Neural cell (in vitro differentiated cells): Measurements from ENCODE around the gene CIC. TPM values are rescaled to one million over a fixed set of nuclear protein-coding genes. Genes with fewer than 3 reads are reported as not detected.
"Not testable (repeated sequence)": the region's sequence is repeated elsewhere in the genome, so short reads cannot be mapped to it uniquely, and the experiment has no call there.

Experiments used
- H2AFZ ChIP-seq: fragments of 200-600, 300-800 bp; sonication (generic), shearing (Covaris generic); 2 replicates; pipeline ENCODE4 v1.6.0; 2014; ENCODE audit warnings: low read depth, mild to moderate bottlenecking, antibody characterized with exemption, low read length, moderate library complexity
- H3F3A ChIP-seq: fragments of 200-600 bp; shearing (Covaris generic); 2 replicates; pipeline ENCODE4 v1.6.1; 2016; ENCODE audit warnings: mild to moderate bottlenecking, moderate library complexity, mixed read lengths, antibody characterized with exemption, low read length; ENCODE audit not compliant: insufficient read depth, poor library complexity, severe bottlenecking
- H3K27ac ChIP-seq: fragments of 200-600, 300-800 bp; sonication (generic), shearing (Covaris generic); 2 replicates; pipeline ENCODE4 v1.5.1; 2014; ENCODE audit warnings: mild to moderate bottlenecking, low read length, moderate library complexity
- H3K27me3 ChIP-seq: fragments of 300-800, 200-600 bp; sonication (generic), shearing (Covaris generic); 2 replicates; pipeline ENCODE4 v1.6.0; 2014; ENCODE audit warnings: mild to moderate bottlenecking, low read depth, low read length, moderate library complexity; ENCODE audit not compliant: insufficient read depth
- H3K36me3 ChIP-seq: fragments of 300-800, 200-600 bp; sonication (generic), shearing (Covaris generic); 2 replicates; pipeline ENCODE4 v1.5.1; 2014; ENCODE audit warnings: mild to moderate bottlenecking, antibody characterized with exemption, low read length, moderate library complexity; ENCODE audit not compliant: insufficient read depth
- H3K4me2 ChIP-seq: fragments of 300-800, 200-600 bp; sonication (generic), shearing (Covaris generic); 2 replicates; pipeline ENCODE4 v1.6.0; 2014; ENCODE audit warnings: mild to moderate bottlenecking, low read length
- H3K4me3 ChIP-seq: fragments of 300-800, 200-600 bp; sonication (generic), shearing (Covaris generic); 2 replicates; pipeline ENCODE4 v1.5.1; 2014; ENCODE audit warnings: mild to moderate bottlenecking, low read length, moderate library complexity
- H3K79me2 ChIP-seq: fragments of 200-600 bp; shearing (Covaris generic); replicated peaks from 2 replicates; pipeline ENCODE4 v1.6.0; 2014; ENCODE audit warnings: mild to moderate bottlenecking, low read length, moderate library complexity; ENCODE audit not compliant: insufficient read depth
- H3K9ac ChIP-seq: fragments of 300-800, 200-600 bp; sonication (generic), shearing (Covaris generic); 2 replicates; pipeline ENCODE4 v1.6.1; 2016; ENCODE audit warnings: mild to moderate bottlenecking, low read length, mixed read lengths
- H3K9me2 ChIP-seq: fragments of 200-600 bp; shearing (Covaris generic); 2 replicates; pipeline ENCODE4 v1.6.1; 2016; ENCODE audit warnings: mild to moderate bottlenecking, low read length, mixed read lengths; ENCODE audit not compliant: insufficient read depth
- H3K9me3 ChIP-seq: fragments of 200-600, 300-800 bp; sonication (generic), shearing (Covaris generic); 2 replicates; pipeline ENCODE4 v1.6.1; 2016; ENCODE audit warnings: mild to moderate bottlenecking, mixed run types, low read length, moderate library complexity, mixed read lengths
- H4K20me1 ChIP-seq: fragments of 200-600 bp; shearing (Covaris generic); 2 replicates; pipeline ENCODE4 v1.6.1; 2016; ENCODE audit warnings: mild to moderate bottlenecking, mixed run types; ENCODE audit not compliant: insufficient read depth
- EP300 ChIP-seq: fragments of 450-650 bp; conservative IDR thresholded peaks from 2 replicates; pipeline ENCODE4 v1.6.1; 2014; ENCODE audit warnings: antibody characterized with exemption, mild to moderate bottlenecking, moderate library complexity; ENCODE audit not compliant: poor library complexity, severe bottlenecking
- EZH2 ChIP-seq: fragments of 200-600, 300-800 bp; shearing (Covaris generic), sonication (generic); IDR thresholded peaks from 2 replicates; pipeline ENCODE4 v1.6.1; 2014; ENCODE audit warnings: antibody characterized with exemption, low read length, borderline replicate concordance, mild to moderate bottlenecking; ENCODE audit not compliant: insufficient read depth, poor library complexity, severe bottlenecking
- MXI1 ChIP-seq: fragments of 450-650 bp; conservative IDR thresholded peaks from 2 replicates; pipeline ENCODE4 v1.6.1; 2014; ENCODE audit warnings: antibody characterized with exemption, mild to moderate bottlenecking; ENCODE audit not compliant: poor library complexity, severe bottlenecking
- POLR2AphosphoS5 ChIP-seq: IDR thresholded peaks from 2 replicates; pipeline ENCODE4 v1.6.1; 2012
- RAD21 ChIP-seq: fragments of 450-650 bp; conservative IDR thresholded peaks from 2 replicates; pipeline ENCODE4 v1.6.1; 2014; ENCODE audit warnings: antibody characterized with exemption, mild to moderate bottlenecking, moderate library complexity
- SMC3 ChIP-seq: fragments of 450-650 bp; conservative IDR thresholded peaks from 2 replicates; pipeline ENCODE4 v1.6.1; 2014; ENCODE audit warnings: antibody characterized with exemption, mild to moderate bottlenecking, moderate library complexity; ENCODE audit not compliant: poor library complexity
- TAF1 ChIP-seq: IDR thresholded peaks from 2 replicates; pipeline ENCODE4 v1.6.1; 2012; ENCODE audit warnings: low read depth
- polyA plus RNA-seq: library from polyadenylated mRNA; depleted of rRNA; stranded (reverse); fragments of >200 nt; gene quantifications from 2 replicates; pipeline ENCODE4 v1.2.3, GENCODE V29; 2014
- TF ChIP-seq, protein P1 (sequence below): fragments of 450-650 bp; IDR thresholded peaks from 2 replicates; pipeline ENCODE4 v1.5.1; 2014; ENCODE audit warnings: antibody characterized with exemption, mild to moderate bottlenecking, moderate library complexity; ENCODE audit not compliant: poor library complexity, severe bottlenecking
- TF ChIP-seq, protein P2 (sequence below): IDR thresholded peaks from 2 replicates; pipeline ENCODE4 v1.6.1; 2012; ENCODE audit warnings: borderline replicate concordance

The CIC gene
- polyA plus RNA-seq, 1 donor from 2014 or later: 10.8 TPM

GRCh38 chr19:42328854-42329253, 59.8 kb downstream of the CIC start:
- Histone ChIP-seq H3K4me3 (peak overlapping the region; percentile 93), H3K36me3 (no peaks in the 10 kb centered on the region), H3K27me3 (peaks cover 12% of the 10 kb centered on the region), H3K9me2 (no peaks in the 10 kb centered on the region), H3K9ac (no peak overlapping the region), H3F3A (no peaks in the 10 kb centered on the region), H2AFZ (no peak overlapping the region), H3K79me2 (peaks cover 40% of the 10 kb centered on the region), H3K4me2 (no peak overlapping the region), H4K20me1 (no peaks in the 10 kb centered on the region), H3K9me3 (no peaks in the 10 kb centered on the region), H3K27ac (no peak overlapping the region)
- TF ChIP-seq MXI1 (no peak), SMC3 (no peak), TAF1 (no peak), RAD21 (no peak), POLR2AphosphoS5 (no peak), EZH2 (no peak), EP300 (no peak)
- TF ChIP-seq, protein P1, sequence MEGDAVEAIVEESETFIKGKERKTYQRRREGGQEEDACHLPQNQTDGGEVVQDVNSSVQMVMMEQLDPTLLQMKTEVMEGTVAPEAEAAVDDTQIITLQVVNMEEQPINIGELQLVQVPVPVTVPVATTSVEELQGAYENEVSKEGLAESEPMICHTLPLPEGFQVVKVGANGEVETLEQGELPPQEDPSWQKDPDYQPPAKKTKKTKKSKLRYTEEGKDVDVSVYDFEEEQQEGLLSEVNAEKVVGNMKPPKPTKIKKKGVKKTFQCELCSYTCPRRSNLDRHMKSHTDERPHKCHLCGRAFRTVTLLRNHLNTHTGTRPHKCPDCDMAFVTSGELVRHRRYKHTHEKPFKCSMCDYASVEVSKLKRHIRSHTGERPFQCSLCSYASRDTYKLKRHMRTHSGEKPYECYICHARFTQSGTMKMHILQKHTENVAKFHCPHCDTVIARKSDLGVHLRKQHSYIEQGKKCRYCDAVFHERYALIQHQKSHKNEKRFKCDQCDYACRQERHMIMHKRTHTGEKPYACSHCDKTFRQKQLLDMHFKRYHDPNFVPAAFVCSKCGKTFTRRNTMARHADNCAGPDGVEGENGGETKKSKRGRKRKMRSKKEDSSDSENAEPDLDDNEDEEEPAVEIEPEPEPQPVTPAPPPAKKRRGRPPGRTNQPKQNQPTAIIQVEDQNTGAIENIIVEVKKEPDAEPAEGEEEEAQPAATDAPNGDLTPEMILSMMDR: no peak
- TF ChIP-seq, protein P2, sequence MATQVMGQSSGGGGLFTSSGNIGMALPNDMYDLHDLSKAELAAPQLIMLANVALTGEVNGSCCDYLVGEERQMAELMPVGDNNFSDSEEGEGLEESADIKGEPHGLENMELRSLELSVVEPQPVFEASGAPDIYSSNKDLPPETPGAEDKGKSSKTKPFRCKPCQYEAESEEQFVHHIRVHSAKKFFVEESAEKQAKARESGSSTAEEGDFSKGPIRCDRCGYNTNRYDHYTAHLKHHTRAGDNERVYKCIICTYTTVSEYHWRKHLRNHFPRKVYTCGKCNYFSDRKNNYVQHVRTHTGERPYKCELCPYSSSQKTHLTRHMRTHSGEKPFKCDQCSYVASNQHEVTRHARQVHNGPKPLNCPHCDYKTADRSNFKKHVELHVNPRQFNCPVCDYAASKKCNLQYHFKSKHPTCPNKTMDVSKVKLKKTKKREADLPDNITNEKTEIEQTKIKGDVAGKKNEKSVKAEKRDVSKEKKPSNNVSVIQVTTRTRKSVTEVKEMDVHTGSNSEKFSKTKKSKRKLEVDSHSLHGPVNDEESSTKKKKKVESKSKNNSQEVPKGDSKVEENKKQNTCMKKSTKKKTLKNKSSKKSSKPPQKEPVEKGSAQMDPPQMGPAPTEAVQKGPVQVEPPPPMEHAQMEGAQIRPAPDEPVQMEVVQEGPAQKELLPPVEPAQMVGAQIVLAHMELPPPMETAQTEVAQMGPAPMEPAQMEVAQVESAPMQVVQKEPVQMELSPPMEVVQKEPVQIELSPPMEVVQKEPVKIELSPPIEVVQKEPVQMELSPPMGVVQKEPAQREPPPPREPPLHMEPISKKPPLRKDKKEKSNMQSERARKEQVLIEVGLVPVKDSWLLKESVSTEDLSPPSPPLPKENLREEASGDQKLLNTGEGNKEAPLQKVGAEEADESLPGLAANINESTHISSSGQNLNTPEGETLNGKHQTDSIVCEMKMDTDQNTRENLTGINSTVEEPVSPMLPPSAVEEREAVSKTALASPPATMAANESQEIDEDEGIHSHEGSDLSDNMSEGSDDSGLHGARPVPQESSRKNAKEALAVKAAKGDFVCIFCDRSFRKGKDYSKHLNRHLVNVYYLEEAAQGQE: no peak

GRCh38 chr19:42330241-42330711, 61.2 kb downstream of the CIC start:
- Histone ChIP-seq H3F3A (no peaks in the 10 kb centered on the region), H3K9me3 (no peaks in the 10 kb centered on the region), H3K4me2 (no peak overlapping the region), H4K20me1 (no peaks in the 10 kb centered on the region), H3K9me2 (no peaks in the 10 kb centered on the region), H3K4me3 (no peak overlapping the region), H3K36me3 (no peaks in the 10 kb centered on the region), H3K27me3 (no peaks in the 10 kb centered on the region), H3K27ac (no peak overlapping the region), H2AFZ (no peak overlapping the region), H3K9ac (no peak overlapping the region), H3K79me2 (peaks cover 40% of the 10 kb centered on the region)
- no peak for TF ChIP-seq MXI1
- no peak for TF ChIP-seq SMC3
- TF ChIP-seq EP300: no peak
- TF ChIP-seq EZH2: no peak
- no peak for TF ChIP-seq POLR2AphosphoS5
- TF ChIP-seq TAF1: no peak
- TF ChIP-seq, protein P1: no peak
- TF ChIP-seq RAD21: no peak
- TF ChIP-seq, protein P2: no peak

DNA sequence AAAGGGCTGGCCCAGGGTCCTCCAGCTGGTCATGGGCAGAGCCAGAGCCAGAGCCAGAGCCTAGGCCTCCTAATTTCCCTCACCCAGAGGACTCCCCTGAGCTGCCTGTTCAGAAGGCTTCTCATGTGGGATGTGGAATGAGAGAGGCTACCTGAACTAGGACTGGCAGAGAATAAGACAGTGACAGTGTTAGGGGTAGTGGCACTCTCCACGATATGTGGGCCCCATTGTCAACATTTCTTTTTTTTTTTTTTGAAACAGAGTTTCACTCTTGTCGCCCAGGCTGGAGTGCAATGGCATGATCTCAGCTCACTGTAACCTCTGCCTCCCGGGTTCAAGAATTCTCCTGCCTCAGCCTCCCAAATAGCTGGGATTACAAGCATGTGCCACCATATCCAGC, 62.3 kb downstream of the CIC start:
- not testable (repeated sequence) for H3K9ac ChIP-seq, H3K9me3 ChIP-seq, H3K4me2 ChIP-seq, H3F3A ChIP-seq, H3K27ac ChIP-seq, H3K27me3 ChIP-seq, H3K36me3 ChIP-seq, H4K20me1 ChIP-seq, H3K4me3 ChIP-seq, H3K9me2 ChIP-seq, H2AFZ ChIP-seq
- H3K79me2 ChIP-seq: peaks cover 31% of the 10 kb centered on the region
